Activated gamma-delta T cell treated with Interleukin-2 at 50 U/mL for 16 hours (primary cell): ENCODE results near the gene SIN3B.
"Not testable (repeated sequence)": the region's sequence is repeated elsewhere in the genome, so short reads cannot be mapped to it uniquely, and the experiment has no call there.

ENCODE experiments used
- DNase-seq: peaks from one replicate; pipeline ENCODE4 v3.0.0-alpha.2; 2020

Gene SIN3B

GRCh38 chr19:16872728-16873127, 43.5 kb downstream of the SIN3B start:
- DNase-seq = no peak

GRCh38 chr19:16873594-16873993, 44.4 kb downstream of the SIN3B start:
- DNase-seq = no peak

- no peak for DNase-seq
Measured at GRCh38 chr19:16874250-16874977, 45.2 kb downstream of the SIN3B start.

- not testable (repeated sequence) for DNase-seq
Measured at GRCh38 chr19:16874978-16875299, 45.7 kb downstream of the SIN3B start.

GRCh38 chr19:16875584-16876555, 46.7 kb downstream of the SIN3B start:
- no peak for DNase-seq

GRCh38 chr19:16876904-16877361, 47.7 kb downstream of the SIN3B start:
- DNase-seq = no peak

GRCh38 chr19:16877581-16877980, 48.4 kb downstream of the SIN3B start:
- no peak for DNase-seq

- DNase-seq = no peak
Measured at GRCh38 chr19:16878181-16878965, 49.2 kb downstream of the SIN3B start.

- no peak for DNase-seq
Measured at GRCh38 chr19:16880884-16881554, 51.8 kb downstream of the SIN3B start.

GRCh38 chr19:16882146-16882545, 52.9 kb downstream of the SIN3B start:
- DNase-seq = no peak

GRCh38 chr19:16883522-16883921, 54.3 kb downstream of the SIN3B start:
- no peak for DNase-seq

- DNase-seq = no peak
Measured at GRCh38 chr19:16885166-16885565, 56.0 kb downstream of the SIN3B start.

- DNase-seq = no peak
Measured at GRCh38 chr19:16886305-16886880, 57.2 kb downstream of the SIN3B start.

GRCh38 chr19:16887353-16888265, 58.4 kb downstream of the SIN3B start:
- DNase-seq = no peak

- no peak for DNase-seq
Measured at GRCh38 chr19:16888629-16889365, 59.6 kb downstream of the SIN3B start, which contains the start of gene F2RL3. TSS of gene F2RL3 (plus strand) at chr19:16888999. CDS start at chr19:16889190, 191 bp downstream.

GRCh38 chr19:16889366-16889882, 60.2 kb downstream of the SIN3B start:
- no peak for DNase-seq

- no peak for DNase-seq
Measured at GRCh38 chr19:16889883-16890460, 60.8 kb downstream of the SIN3B start.

GRCh38 chr19:16890461-16891184, 61.4 kb downstream of the SIN3B start:
- no peak for DNase-seq
